WTC11 (cell line): ENCODE data around the gene TMEM18.

Source experiments
- ATF2 ChIP-seq: sonication (generic); formaldehyde crosslinking; IDR thresholded peaks from 2 replicates; pipeline ENCODE4 v1.8.1; 2022; ENCODE audit warnings: low read depth, missing genetic modification reagents, borderline replicate concordance
- CBFB ChIP-seq: sonication (generic); formaldehyde crosslinking; IDR thresholded peaks from 2 replicates; pipeline ENCODE4 v1.8.1; 2022; ENCODE audit warnings: mild to moderate bottlenecking, low read depth, missing genetic modification reagents
- CTCF ChIP-seq: fragments of 200-600 bp; IDR thresholded peaks from 2 replicates; pipeline ENCODE4 v1.8.0; 2022; ENCODE audit warnings: antibody characterized with exemption
- E2F1 ChIP-seq: sonication (generic); formaldehyde crosslinking; IDR thresholded peaks from 2 replicates; pipeline ENCODE4 v1.8.0; 2022; ENCODE audit warnings: mild to moderate bottlenecking, missing genetic modification reagents
- E2F4 ChIP-seq: sonication (generic); formaldehyde crosslinking; IDR thresholded peaks from 2 replicates; pipeline ENCODE4 v1.8.1; 2022; ENCODE audit warnings: low read depth, mild to moderate bottlenecking, moderate library complexity, missing genetic modification reagents, borderline replicate concordance
- MYBL2 ChIP-seq: sonication (generic); formaldehyde crosslinking; IDR thresholded peaks from 2 replicates; pipeline ENCODE4 v1.8.1; 2023; ENCODE audit warnings: mild to moderate bottlenecking, moderate library complexity, missing genetic modification reagents
- NR2C2 ChIP-seq: sonication (generic); formaldehyde crosslinking; IDR thresholded peaks from 2 replicates; pipeline ENCODE4 v1.8.0; 2022; ENCODE audit warnings: mild to moderate bottlenecking, missing genetic modification reagents
- USF1 ChIP-seq: sonication (generic); formaldehyde crosslinking; IDR thresholded peaks from 2 replicates; pipeline ENCODE4 v1.8.0; 2022; ENCODE audit warnings: mild to moderate bottlenecking, missing genetic modification reagents
- USF2 ChIP-seq: sonication (generic); formaldehyde crosslinking; IDR thresholded peaks from 2 replicates; pipeline ENCODE4 v1.8.1; 2023; ENCODE audit warnings: mild to moderate bottlenecking, missing genetic modification reagents, moderate library complexity
- ZNF281 ChIP-seq: sonication (generic); formaldehyde crosslinking; IDR thresholded peaks from 2 replicates; pipeline ENCODE4 v1.8.0; 2023; ENCODE audit warnings: mild to moderate bottlenecking, missing genetic modification reagents

- TF ChIP-seq E2F4 (CRISPR knock-in tag) (no peak), MYBL2 (CRISPR knock-in tag) (no peak), CTCF (no peak), ZNF281 (CRISPR knock-in tag) (no peak), USF1 (no peak), E2F1 (CRISPR knock-in tag) (no peak), ATF2 (CRISPR knock-in tag) (no peak), USF2 (CRISPR knock-in tag) (no peak), CBFB (no peak), NR2C2 (CRISPR knock-in tag) (no peak)
These were observed 19.4 kb downstream of the TMEM18 start for GRCh38 chr2:657766-658165.
